Erythroblast (primary cell): ENCODE measurements around the gene SCRN1.

Experiments
- DNase-seq, 2 experiments: peaks; one replicate each; lab custom pipeline; 2025; lab: John Stamatoyannopoulos, UW
- GATA1 ChIP-seq: IDR thresholded peaks from 2 replicates; pipeline ENCODE4 v1.6.1; 2011; ENCODE audit warnings: low read depth, mild to moderate bottlenecking, control low read depth, low read length, moderate library complexity
- POLR2A ChIP-seq: IDR thresholded peaks from 2 replicates; pipeline ENCODE4 v1.6.1; 2011; ENCODE audit warnings: mild to moderate bottlenecking, low read length

SCRN1 gene

GRCh38 chr7:29948587-29948986 is 41.0 kb downstream of the SCRN1 start:
- no peak for TF ChIP-seq GATA1
- TF ChIP-seq POLR2A: no peak
- DNase-seq: no peak

- TF ChIP-seq GATA1: no peak
- TF ChIP-seq POLR2A: no peak
- DNase-seq: peak; percentile 24 to 32
These were observed 43.0 kb downstream of the SCRN1 start for GRCh38 chr7:29946428-29947186.

- DNase-seq: no peak
- TF ChIP-seq GATA1 (no peak), POLR2A (no peak)
These were observed 44.3 kb downstream of the SCRN1 start for GRCh38 chr7:29945259-29945809.

GRCh38 chr7:29940199-29940598 is 49.4 kb downstream of the SCRN1 start:
- no peak for DNase-seq
- no peak for TF ChIP-seq POLR2A
- no peak for TF ChIP-seq GATA1

DNA sequence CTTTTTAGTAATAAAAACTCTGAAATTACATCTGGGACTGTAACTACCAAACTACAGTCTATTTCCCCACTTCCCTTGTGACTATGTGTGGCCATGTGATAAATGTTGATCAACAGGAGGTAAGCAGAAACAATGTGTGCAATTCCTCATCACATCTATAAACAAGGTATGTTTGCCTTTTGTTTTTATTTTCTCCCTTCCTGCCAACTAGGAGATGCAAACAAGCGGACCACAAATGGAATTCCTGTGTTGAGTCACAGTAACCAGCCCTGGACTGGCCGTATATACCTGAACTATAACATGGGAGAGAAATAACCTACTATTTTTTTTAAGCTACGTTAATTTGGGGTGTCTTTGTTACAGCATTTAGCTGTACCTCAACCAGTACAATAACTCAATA is 52.5 kb downstream of the SCRN1 start:
- no peak for DNase-seq
- no peak for TF ChIP-seq GATA1
- TF ChIP-seq POLR2A: no peak

DNA sequence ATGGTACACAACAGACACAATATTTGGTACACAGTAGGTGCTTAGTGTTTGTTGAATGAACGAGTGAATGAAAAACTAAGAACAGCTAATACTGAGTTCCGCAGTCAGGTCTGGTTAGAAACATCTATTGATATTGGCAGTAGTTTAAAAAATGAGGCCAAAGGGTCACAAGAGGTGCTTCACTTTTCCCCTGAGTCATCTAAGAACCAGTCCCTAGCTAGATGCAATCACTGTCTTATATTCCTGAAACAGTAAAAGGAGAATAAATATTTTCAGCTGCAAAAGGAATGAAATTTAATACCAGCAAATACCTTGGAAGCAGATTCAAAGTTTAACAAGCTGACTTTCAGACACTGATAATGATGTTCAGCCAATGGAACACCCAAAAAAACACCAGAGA is 54.5 kb downstream of the SCRN1 start:
- TF ChIP-seq POLR2A (no peak), GATA1 (no peak)
- DNase-seq: no peak

- no peak for DNase-seq
- TF ChIP-seq GATA1 (no peak), POLR2A (no peak)
These were observed 60.4 kb downstream of the SCRN1 start for GRCh38 chr7:29929018-29929807.

DNA sequence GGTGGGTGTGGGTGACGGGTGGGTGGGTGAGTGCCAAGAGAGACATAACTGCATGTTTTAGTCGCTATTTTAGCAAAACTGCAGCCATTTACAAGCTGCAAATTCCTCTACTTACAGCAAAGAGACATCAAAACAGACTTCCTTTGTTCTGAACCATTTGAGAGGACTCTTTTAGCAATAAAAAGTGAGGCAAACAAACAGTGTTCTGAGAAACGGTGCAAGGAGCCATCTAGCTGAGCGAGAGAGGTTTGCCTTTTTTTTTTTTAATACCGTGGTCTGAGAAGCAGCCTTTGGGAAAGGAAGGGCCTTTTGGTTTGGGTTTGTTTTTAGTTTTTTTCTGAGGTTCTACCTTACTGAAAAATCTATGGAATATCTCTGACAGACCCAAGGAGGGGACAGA is 62.9 kb downstream of the SCRN1 start:
- no peak for DNase-seq
- TF ChIP-seq GATA1 (no peak), POLR2A (no peak)

DNA sequence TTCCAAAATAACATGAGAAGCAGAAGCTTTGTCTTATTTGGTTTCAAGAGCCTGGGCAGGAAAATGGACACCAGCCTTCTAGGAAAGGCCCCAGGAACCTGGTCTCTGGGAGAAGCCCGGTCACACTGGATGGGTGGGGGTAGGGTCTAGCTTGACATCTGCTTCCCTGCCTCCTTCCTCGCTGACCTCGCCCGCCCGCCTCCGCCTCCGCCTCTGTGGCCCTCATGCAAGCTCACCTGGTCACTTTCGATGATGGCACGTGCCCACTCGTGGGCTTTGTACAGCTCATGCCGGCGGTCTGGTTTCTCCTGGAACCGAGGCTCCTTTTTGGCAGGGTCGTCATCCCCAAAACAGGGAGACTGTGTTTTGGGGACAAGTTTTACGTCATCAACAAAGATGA is 63.4 kb downstream of the SCRN1 start:
- TF ChIP-seq POLR2A (no peak), GATA1 (no peak)
- no peak for DNase-seq

GRCh38 chr7:29924684-29925083 is 64.9 kb downstream of the SCRN1 start:
- no peak for TF ChIP-seq POLR2A
- no peak for TF ChIP-seq GATA1
- DNase-seq: no peak

DNA sequence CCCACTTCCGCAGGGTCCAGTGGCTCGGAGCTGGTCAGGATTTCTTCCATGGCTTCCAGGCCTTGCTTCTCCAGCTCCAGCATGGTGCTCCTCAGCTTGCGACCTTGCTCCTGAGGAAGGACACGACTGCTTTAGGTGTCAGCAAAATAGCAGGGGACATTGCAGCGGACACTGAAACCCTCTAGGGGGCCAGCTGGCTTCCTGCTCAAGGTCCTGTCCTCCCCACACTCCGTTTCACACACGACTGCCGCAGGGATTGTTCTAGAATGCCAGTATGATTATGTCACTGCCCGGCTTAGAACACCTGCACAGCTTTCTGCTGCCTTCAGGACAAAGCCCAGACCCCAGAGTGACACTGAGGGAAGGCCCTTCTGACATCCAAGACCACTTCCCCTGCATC is 65.6 kb downstream of the SCRN1 start:
- no peak for TF ChIP-seq GATA1
- no peak for TF ChIP-seq POLR2A
- no peak for DNase-seq

DNA sequence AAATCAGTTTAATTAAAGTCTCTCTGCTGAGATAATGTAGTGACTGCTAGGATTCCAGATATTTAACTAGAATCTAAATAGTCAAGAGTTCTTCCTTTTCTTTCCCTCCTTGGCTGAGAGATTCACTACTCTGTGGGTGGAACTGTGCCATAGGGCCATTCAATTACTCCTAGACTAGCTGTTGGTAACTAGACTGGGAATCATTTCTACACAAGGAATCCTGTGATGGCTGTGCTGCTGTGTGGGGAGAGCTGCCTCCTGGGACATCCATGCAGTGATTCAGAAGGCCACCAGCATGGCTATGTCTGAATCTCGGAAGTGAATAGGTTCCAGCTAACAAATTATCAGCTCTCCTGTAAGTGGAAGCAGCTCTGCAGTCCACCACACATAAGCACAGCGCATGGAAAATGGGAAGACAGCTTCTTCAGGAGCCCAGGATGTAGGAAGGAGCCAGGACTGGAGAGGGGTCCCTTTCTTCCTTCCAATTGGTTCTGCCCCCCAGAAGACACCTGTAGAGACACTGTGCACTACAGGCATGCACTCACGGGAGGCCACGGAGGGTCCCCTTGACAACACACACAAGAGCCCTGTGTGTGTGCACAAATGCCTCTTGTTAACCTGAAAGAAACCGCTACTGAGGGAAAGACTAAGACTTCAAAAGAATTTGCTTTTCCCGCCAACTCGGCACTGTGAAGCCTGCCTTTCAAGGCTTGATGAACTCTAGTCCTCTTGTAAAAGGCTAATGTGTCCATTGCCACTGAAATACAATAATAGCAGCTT is 66.5 kb downstream of the SCRN1 start:
- TF ChIP-seq GATA1: no peak
- no peak for TF ChIP-seq POLR2A
- no peak for DNase-seq

DNA sequence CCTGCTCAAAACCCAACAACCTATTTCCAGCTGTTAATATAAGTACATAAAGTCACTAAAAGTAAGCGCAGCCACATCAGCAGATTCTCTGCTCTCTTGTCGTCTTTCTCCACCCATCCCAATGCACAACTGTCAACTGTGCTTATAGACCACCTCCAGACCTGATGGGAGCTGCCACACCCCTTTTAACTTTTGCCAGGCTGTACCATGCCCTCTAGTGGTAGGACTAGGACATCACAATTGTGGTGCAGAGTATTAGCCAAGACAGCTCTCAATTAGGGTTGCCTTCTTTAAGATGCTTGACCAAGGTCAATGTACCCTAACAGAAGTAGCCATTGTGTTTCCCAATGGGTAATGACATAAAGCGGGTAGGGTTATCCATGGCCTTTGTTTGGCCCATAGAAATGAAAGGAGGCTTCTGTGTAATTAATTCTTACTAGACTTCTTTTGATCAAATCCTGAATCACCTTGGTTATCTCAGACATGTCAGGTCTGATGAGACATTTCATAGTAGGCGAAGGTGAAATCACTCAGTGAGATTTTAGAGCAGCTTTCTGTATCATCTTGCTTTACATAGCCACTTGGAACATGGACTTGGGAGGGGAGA is 68.1 kb downstream of the SCRN1 start:
- no peak for TF ChIP-seq GATA1
- no peak for TF ChIP-seq POLR2A
- peak; percentile 67 to 80 for DNase-seq
